ENCODE measurements around the gene TBC1D24. TPM values are rescaled to one million over a fixed set of nuclear protein-coding genes. Genes with fewer than 3 reads are reported as not detected.

Gene TBC1D24
- total RNA-seq, 3 donors from 2014 or later, result 8.8 to 22.0 (median 16.7) TPM

- TF ChIP-seq POLR2A (IDR thresholded peaks at IDR 0.05), result no peak
- TF ChIP-seq, protein P1, sequence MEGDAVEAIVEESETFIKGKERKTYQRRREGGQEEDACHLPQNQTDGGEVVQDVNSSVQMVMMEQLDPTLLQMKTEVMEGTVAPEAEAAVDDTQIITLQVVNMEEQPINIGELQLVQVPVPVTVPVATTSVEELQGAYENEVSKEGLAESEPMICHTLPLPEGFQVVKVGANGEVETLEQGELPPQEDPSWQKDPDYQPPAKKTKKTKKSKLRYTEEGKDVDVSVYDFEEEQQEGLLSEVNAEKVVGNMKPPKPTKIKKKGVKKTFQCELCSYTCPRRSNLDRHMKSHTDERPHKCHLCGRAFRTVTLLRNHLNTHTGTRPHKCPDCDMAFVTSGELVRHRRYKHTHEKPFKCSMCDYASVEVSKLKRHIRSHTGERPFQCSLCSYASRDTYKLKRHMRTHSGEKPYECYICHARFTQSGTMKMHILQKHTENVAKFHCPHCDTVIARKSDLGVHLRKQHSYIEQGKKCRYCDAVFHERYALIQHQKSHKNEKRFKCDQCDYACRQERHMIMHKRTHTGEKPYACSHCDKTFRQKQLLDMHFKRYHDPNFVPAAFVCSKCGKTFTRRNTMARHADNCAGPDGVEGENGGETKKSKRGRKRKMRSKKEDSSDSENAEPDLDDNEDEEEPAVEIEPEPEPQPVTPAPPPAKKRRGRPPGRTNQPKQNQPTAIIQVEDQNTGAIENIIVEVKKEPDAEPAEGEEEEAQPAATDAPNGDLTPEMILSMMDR (IDR thresholded peaks at IDR 0.05), result peak in 1 of 3 donors; percentile 20
- H3K27me3 ChIP-seq, result no peaks in the 10 kb centered on the region
- no peak for DNase-seq (ENCODE audit: low spot score in 2 of 2)
- intact Hi-C loops (cut with DNase I; ENCODE audit: low total_unique reads), result loop anchor here (10.0 kb wide), 1 partner anchor 83 kb away; the partner anchor contains the start of gene ABCA3
- peak overlapping the region; percentile 77 to 90 for H3K27ac ChIP-seq
- no peaks in the 10 kb centered on the region for H3K9me3 ChIP-seq
- H3K36me3 ChIP-seq, result no peaks in the 10 kb centered on the region
- H3K4me3 ChIP-seq, result peak overlapping the region; percentile 72 to 99 (median 87)
- peaks cover 5 to 6% of the 10 kb centered on the region in 2 donors for H3K4me1 ChIP-seq
Observed at GRCh38 chr16:2428051-2428783, 46.7 kb upstream of the TBC1D24 start.

- H3K4me1 ChIP-seq, result peaks cover 5 to 6% of the 10 kb centered on the region in 2 donors
- H3K27me3 ChIP-seq, result no peaks in the 10 kb centered on the region
- intact Hi-C loops (cut with DNase I; ENCODE audit: low total_unique reads), result loop anchor here (10.0 kb wide), 1 partner anchor 84 kb away; the partner anchor contains the start of gene ABCA3
- no peak for DNase-seq (ENCODE audit: low spot score in 2 of 2)
- no peak for TF ChIP-seq POLR2A (IDR thresholded peaks at IDR 0.05)
- TF ChIP-seq POLR2AphosphoS5 (IDR thresholded peaks at IDR 0.05), result no peak
- TF ChIP-seq, protein P1 (IDR thresholded peaks at IDR 0.05), result peak in 1 of 3 donors; percentile 14
- no peaks in the 10 kb centered on the region for H3K9me3 ChIP-seq
- peak overlapping the region; percentile 77 to 90 for H3K27ac ChIP-seq
- no peaks in the 10 kb centered on the region for H3K36me3 ChIP-seq
- H3K4me3 ChIP-seq, result peak overlapping the region; percentile 72 to 99 (median 87)
Observed at GRCh38 chr16:2428784-2429033, 46.2 kb upstream of the TBC1D24 start.

GRCh38 chr16:2429034-2429770, 45.7 kb upstream of the TBC1D24 start, which contains the start of gene CCNF:
CCNF (plus strand) TSS chr16:2429447; CDS start chr16:2429482, 35 bp downstream.
- TF ChIP-seq, protein P1 (IDR thresholded peaks at IDR 0.05), result no peak
- TF ChIP-seq POLR2AphosphoS5 (IDR thresholded peaks at IDR 0.05), result peak; percentile 9 to 74 (median 41)
- peak; percentile 41 for TF ChIP-seq POLR2A (IDR thresholded peaks at IDR 0.05)
- Histone ChIP-seq H3K36me3 (no peaks in the 10 kb centered on the region), H3K27ac (peak within 1 kb of the TSS; percentile 77 to 90), H3K4me3 (peak within 1 kb of the TSS; percentile 72 to 99 (median 87)), H3K27me3 (no peaks in the 10 kb centered on the region), H3K4me1 (peaks cover 5 to 6% of the 10 kb centered on the region in 2 donors), H3K9me3 (no peaks in the 10 kb centered on the region)
- intact Hi-C loops (cut with DNase I; ENCODE audit: low total_unique reads), result loop anchor here (10.0 kb wide), 1 partner anchor 84 kb away; the partner anchor contains the start of gene ABCA3
- peak; percentile 96 to 98 for DNase-seq (ENCODE audit: low spot score in 2 of 2)

GRCh38 chr16:2429771-2430663, 44.9 kb upstream of the TBC1D24 start:
- DNase-seq (ENCODE audit: low spot score in 2 of 2), result no peak
- H3K4me1 ChIP-seq, result peaks cover 5 to 6% of the 10 kb centered on the region in 2 donors
- no peaks in the 10 kb centered on the region for H3K27me3 ChIP-seq
- TF ChIP-seq POLR2AphosphoS5 (IDR thresholded peaks at IDR 0.05) (no peak), POLR2A (IDR thresholded peaks at IDR 0.05) (no peak)
- TF ChIP-seq, protein P1 (IDR thresholded peaks at IDR 0.05), result peak in 1 of 3 donors; percentile 35
- peak overlapping the region; percentile 60 to 90 for H3K27ac ChIP-seq
- H3K9me3 ChIP-seq, result no peaks in the 10 kb centered on the region
- H3K36me3 ChIP-seq, result no peaks in the 10 kb centered on the region
- intact Hi-C loops (cut with DNase I; ENCODE audit: low total_unique reads), result loop anchor here (10.0 kb wide), 1 partner anchor 85 kb away; the partner anchor contains the start of gene ABCA3
- peak overlapping the region; percentile 72 to 99 (median 87) for H3K4me3 ChIP-seq

Measured in breast epithelium (tissue), 4 donors.